Measurements from ENCODE around the gene NKAIN2.

The NKAIN2 gene

DNA sequence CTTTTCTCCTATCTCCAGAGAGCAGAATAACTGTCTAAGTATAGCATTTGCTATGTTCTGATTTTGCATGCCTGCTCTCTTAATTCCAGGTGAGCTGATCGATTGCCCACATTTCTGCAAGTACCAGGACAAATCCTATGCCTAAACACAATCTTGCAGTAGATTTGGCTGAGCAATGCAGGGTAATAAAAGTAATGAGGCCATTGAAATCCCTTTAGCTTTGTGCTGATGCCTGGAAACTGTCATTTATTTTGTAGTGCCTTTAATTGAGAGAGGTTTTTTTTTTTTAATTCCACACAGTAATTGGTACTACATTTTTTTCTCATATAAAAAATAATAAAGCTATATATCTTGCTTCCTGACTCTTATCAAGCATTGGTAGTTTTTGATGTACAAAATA lies 252.3 kb downstream of the NKAIN2 start:
- DNase-seq (ENCODE audit: extremely low read depth, low read depth), result no peak
- TF ChIP-seq, protein P1, sequence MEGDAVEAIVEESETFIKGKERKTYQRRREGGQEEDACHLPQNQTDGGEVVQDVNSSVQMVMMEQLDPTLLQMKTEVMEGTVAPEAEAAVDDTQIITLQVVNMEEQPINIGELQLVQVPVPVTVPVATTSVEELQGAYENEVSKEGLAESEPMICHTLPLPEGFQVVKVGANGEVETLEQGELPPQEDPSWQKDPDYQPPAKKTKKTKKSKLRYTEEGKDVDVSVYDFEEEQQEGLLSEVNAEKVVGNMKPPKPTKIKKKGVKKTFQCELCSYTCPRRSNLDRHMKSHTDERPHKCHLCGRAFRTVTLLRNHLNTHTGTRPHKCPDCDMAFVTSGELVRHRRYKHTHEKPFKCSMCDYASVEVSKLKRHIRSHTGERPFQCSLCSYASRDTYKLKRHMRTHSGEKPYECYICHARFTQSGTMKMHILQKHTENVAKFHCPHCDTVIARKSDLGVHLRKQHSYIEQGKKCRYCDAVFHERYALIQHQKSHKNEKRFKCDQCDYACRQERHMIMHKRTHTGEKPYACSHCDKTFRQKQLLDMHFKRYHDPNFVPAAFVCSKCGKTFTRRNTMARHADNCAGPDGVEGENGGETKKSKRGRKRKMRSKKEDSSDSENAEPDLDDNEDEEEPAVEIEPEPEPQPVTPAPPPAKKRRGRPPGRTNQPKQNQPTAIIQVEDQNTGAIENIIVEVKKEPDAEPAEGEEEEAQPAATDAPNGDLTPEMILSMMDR (IDR thresholded peaks at IDR 0.05; ENCODE audit: low read depth, low read length), result no peak

DNA sequence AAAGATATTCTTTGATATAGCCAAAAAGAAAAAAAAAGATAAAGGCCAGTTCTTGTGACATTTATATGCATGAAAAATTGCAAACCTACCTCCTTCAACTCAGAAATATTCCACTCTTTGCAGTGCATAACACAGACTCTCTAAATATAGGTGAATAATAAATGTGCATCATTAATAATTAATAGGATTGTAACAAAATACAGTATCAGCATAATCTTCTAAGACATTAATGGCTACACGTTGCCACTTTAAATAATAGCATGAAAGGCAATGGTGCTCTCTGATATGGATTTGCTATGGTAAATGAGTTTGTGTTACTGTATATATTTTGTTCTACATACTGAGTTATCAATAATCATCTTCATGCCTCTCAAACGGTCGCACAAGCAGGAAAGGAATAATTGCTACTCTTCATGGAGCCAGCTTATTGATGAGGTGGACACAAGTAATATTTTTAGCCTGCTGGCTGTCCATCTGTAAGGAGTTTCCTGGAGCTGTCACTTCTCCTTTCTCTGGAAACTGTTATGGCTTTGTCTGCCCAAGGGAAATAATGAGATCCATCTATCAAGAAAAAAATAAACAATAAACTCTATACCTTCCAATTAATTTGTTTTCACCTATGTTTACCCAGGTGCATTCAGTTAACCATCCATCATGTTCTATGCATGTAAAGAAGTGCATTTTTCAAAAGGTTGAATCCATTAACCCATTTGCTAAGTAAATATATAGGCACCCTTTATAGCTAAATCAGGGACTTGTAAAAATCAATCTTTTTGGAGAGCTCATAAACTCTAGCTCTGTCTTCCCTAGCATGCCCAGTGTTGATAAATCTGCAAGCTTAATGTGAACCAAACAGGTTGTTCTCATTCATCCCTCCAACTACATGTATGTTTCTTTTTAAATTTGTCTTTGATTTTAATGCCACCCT lies 253.0 kb downstream of the NKAIN2 start:
- TF ChIP-seq, protein P1 (IDR thresholded peaks at IDR 0.05; ENCODE audit: low read depth, low read length), result no peak
- DNase-seq (ENCODE audit: extremely low read depth, low read depth), result no peak

DNA sequence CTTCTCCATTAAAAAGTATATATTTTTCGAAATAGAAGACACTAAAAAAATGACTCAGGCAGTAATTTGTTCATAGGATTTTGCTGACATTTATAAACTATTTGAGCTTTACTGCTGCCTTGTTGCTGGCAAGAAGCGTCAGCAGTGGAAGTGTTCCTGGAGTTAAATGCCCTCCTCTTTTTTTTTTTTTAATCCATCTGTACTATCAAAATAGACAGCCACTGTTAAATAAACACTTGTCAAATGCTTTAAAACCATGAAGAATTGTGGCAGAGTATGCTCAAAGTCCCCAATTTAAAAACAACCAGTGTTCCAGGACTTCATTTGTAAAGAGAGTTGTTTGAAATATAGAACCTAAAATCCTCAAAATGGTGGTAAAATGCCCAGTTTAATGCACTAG lies 253.8 kb downstream of the NKAIN2 start:
- TF ChIP-seq, protein P1 (IDR thresholded peaks at IDR 0.05; ENCODE audit: low read depth, low read length), result no peak
- DNase-seq (ENCODE audit: extremely low read depth, low read depth), result no peak

DNA sequence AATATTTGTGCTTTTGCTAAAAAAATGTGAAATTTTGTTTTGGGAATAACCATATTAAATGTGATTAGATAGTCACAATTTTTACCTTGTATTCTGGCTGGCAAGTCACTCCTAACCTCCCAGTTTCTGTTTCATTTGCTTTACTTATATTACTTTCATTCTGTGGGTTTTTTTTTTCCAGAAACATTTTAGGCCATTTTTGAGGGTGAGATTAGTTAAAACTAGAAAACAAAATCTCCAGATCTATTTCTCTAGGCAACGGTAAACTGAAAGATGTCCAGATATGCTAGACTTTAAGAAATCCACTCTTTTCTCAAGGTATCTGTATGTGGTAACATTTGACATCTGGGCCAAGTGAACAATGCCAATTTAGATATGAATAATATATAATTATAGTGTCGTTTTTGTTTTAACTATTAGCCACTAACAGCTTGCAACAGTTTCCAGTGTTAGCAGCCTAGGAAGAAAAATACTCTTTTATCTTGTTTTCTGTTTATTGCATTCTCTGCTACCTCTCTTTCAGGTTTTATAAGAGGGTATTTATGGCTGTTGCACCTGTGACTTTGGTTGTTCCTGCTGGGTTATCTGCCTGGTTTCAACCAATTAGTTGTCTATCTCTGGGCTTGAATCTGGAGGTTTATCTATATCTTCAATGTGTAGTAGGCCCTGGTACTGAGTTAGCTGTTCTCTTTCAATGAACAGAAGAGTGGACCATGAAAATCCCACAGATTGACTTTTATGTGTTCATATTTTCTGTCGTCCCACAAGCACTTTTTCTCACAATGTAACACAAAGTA lies 260.9 kb downstream of the NKAIN2 start:
- DNase-seq (ENCODE audit: extremely low read depth, low read depth), result no peak
- TF ChIP-seq, protein P1 (IDR thresholded peaks at IDR 0.05; ENCODE audit: low read depth, low read length), result no peak

DNA sequence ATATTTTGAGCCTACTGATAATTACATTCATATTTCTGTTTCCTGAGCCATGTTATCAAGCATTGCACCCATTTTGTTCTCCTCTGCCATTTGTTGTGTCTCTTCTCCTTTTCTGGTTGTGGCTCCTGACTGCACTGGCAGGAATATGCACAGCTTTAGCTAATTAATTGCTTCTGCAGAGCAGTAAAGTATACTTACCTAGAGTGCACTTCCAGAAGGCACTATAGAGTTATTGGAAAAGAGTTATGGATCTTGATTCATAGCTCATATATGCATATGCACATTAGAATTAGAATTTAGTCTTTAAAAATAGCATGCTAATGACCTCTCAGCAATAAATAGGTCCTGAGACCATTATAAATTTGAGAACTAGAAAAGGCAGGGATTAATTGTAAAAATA lies 262.6 kb downstream of the NKAIN2 start:
- no peak for DNase-seq (ENCODE audit: extremely low read depth, low read depth)
- TF ChIP-seq, protein P1 (IDR thresholded peaks at IDR 0.05; ENCODE audit: low read depth, low read length), result no peak

DNA sequence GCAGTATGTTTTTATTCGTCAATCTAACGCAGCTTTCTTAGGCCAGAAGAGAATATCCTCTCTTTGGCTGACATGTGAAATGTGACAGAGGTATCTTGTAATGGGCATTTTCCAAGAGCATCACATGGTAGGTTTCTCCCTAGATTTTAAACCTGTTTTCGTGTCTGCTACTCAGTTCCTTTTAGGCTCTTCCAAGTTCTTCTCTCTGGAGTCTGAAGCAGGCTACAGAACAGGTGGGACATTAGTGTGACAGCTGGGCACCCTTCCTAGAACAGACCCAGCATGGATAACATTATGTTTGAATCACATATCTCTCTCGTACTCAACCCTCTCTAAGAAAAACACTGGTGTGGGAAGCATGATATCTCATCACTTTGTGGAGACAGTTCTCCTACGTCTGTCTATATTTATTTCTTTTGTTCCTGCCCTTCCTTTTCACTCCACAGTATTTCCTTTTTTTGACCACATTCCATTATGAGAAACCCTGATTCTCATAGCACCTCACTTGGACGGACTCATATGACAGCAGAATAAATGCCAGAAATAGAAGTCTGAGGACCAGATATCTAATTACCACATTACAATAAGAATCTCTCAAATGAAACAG lies 263.4 kb downstream of the NKAIN2 start:
- TF ChIP-seq, protein P1 (IDR thresholded peaks at IDR 0.05; ENCODE audit: low read depth, low read length), result no peak
- DNase-seq (ENCODE audit: extremely low read depth, low read depth), result no peak
